Inflammatory macrophage (primary cell): ENCODE results near the gene PRAME.
"Not testable (repeated sequence)": the region's sequence is repeated elsewhere in the genome, so short reads cannot be mapped to it uniquely, and the experiment has no call there.

Source experiments
- DNase-seq, 2 donors: peaks; one replicate each; pipeline ENCODE4 v3.0.0-alpha.2; 2020 to 2022

PRAME gene

GRCh38 chr22:22550789-22551434, 8.2 kb downstream of the PRAME start:
- DNase-seq = no peak

- DNase-seq = no peak
Observed at GRCh38 chr22:22548910-22549309, 10.2 kb downstream of the PRAME start.

- no peak for DNase-seq
Observed at GRCh38 chr22:22548317-22548716, 10.7 kb downstream of the PRAME start.

DNA sequence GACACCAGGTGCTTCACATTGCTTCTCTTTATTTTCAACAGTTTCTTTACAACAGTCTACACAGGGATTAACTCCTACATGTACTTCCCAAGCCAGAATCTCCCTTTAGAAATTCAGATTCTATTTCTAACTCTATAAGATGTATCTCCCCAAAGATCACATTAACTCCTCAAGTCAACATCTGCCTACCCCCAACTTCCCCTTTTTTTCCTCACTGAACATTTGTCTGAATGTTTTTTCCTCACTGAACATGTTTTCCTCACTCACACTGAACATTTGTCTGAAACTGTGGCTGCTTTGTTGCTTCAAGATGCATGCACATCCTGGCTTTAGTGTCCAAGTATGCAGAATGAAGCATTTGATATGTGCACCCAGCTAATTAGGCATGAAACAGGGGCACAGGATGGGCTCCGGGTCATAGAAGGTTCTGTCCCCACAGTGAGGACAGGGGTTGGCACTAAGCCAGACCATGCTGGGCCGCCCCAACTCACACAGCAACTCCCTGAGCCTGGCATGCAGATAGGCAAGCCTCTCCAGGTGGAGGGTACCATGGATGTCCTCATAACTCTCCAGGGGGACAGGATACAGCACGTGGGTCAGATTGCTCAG, 11.3 kb downstream of the PRAME start:
- DNase-seq = no peak

GRCh38 chr22:22547226-22547625, 11.8 kb downstream of the PRAME start:
- no peak for DNase-seq

DNA sequence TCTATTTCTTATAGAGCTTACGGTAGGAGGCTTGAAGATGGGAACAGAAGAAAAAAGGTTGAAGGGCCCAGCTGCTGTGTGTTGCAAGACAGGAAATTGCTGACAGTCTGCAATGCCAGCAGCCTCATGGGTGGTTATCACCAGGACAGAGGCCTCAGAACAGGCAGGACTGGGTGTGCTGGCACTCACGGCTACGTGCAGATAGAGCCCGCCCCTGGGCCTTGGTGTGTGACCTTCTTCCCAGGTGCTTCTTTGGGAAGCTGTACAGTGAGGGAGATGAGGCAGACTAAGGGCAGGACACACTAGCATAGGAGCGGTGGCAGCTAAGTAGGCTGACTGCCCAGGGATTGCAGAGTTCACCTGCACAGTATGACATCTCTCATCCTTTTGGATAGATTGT, 12.6 kb downstream of the PRAME start:
- DNase-seq = peak; percentile 39 to 44

DNA sequence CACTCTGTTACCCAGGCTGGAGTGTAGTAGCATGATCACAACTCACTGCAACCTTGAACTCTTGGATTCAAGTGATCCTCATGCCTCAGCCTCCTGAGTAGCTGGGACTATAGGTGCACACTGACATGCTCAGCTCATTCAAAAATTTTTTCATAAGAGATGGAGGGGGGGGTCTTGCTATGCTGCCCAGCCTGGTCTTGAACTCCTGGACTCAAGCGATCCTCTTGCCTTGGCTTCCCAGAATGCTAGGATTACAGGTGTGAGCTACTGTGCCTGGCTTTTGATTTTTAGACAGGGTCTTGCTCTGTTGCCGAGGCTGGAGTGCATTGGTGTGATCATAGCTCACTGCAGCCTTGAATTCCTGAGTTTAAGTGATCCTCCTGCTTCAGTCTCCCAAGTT, 14.0 kb downstream of the PRAME start:
- no peak for DNase-seq

DNA sequence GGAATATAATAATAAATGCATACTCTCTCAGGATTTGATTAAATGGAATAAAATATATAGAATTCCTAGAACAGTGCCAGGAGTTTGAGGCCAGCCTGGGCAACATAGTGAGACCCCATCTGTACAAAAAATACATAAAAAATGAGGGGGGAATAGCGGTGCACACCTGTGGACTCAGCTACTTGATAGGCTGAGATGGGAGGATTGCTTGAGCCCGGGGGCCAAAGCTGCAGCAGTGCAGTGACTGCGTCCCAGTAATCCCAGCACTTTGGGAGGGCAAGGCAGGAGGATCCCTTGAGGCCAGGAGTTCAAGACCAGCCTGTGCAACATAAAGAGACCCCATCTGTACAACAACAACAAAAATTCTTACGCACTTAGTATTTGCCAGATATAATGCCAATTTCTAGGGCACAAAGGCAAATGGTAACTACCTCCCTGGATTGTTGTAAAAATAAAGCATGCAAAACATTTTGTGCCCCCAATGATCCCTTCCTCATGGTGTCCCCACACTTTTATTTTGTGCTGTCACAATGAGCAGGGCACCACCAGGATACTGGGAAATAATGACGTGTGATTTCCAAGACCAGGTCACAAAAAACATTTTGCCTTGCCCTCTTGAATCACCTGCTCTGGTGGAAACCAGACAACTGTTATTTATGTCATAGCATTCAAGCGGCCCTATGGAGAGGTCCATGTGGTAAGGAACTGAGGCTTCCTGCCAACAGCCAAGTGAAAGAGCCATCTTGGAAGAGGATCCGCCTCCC, 20.7 kb downstream of the PRAME start:
- no peak for DNase-seq

GRCh38 chr22:22536916-22537315, 22.1 kb downstream of the PRAME start:
- no peak for DNase-seq

GRCh38 chr22:22536515-22536914, 22.6 kb downstream of the PRAME start:
- DNase-seq = no peak

DNA sequence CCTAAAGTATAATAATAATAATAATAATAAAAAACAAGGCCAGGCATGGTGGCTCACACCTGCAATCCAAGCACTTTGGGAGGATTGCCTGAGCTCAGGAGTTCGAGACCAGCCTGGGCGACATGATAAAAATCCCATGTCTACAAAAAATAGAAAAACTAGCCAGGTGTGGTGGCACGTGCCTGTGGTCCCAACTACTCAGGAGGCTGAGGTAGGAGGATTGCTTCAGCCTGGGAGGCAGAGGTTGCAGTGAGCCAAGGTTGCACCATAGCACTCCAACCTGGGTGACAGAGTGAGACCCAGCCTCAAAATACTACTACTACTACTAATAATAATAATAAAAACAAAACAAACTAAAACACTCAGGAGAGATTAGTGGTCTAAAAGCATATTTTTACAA, 23.4 kb downstream of the PRAME start:
- no peak for DNase-seq

GRCh38 chr22:22534604-22535415, 24.3 kb downstream of the PRAME start:
- DNase-seq = no peak

GRCh38 chr22:22533863-22534262, 25.2 kb downstream of the PRAME start:
- DNase-seq = no peak

DNA sequence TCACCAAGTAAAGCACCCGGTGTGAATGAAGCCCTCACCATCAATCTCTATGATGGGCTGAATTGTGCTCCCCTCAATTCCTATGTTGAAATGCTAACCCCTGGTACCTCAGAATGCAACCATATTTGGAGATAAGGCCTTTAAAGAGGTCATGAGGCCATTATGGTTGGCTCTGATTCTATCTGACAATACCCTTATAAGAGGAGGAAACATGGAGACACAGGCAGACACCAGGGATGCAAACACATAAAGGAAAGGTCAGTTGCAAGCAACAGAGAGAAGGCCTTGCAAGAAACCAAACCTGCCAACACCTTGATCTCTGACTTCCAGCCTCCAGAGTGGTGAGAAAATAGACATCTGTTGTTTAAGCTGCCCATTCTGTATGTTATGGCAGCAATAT, 25.6 kb downstream of the PRAME start:
- DNase-seq = no peak

DNA sequence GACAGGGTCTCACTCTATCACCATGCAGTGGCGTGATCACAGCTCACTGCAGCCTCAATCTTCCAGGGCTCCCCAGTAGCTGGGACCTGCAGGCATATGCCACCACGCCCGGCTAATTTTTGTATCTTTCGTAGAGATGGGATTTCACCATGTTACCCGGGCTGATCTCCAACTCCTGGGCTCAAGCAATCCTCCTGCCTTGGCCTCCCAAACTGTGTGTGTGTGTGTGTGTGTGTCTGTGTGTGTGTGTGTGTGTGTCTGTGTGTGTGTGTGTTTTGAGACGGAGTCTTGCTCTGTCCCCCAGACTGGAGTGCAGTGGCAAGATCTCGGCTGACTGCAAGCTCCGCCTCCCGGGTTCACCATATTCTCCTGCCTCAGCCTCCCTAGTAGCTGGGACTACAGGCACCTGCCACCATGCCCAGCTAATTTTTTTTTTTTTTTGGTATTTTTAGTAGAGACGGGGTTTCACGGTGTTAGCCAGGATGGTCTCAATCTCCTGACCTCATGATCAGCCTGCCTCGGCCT, 26.5 kb downstream of the PRAME start:
- DNase-seq = not testable (repeated sequence)

GRCh38 chr22:22531770-22532546, 27.1 kb downstream of the PRAME start:
- DNase-seq = no peak

DNA sequence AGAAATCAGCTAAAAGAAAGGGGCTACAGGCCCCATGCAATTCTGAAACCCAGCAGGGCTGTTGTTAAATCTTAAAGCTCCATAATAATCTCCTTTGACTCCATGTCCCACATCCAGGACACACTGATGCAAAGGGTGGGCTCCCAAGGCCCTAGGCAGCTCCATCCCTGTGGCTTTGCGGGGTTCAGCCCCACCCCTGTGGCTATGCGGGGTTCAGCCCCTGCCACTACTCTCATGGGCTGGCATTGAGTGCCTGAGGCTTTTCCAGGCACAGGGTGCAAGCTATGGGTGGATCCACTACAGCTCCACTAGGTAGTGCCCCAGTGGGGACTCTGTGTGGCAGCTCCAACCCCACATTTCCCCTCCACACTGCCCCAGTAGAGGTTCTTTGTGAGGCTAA, 30.3 kb downstream of the PRAME start:
- no peak for DNase-seq

GRCh38 chr22:22527312-22527711, 31.8 kb downstream of the PRAME start:
- DNase-seq = peak; percentile 10 to 17

- no peak for DNase-seq
Observed at GRCh38 chr22:22526125-22526912, 32.7 kb downstream of the PRAME start.

DNA sequence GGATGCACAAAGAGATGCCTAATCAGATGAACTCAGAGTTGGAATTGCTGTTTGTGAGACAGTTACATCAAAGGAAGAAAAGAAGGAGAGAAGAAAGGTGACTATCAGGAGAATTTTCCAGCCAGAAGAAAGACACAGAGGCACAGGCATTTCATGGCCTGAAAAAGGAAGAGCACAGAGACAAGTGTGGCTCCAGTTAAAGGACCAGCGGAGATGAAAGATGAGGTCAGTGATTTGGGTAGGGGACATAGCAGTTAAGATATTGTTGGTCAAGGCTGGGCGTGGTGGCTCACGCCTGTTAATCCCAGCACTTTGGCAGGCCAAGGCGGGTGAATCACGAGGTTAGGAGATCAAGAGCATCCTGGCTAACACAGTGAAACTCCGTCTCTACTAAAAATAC, 35.6 kb downstream of the PRAME start:
- no peak for DNase-seq

DNA sequence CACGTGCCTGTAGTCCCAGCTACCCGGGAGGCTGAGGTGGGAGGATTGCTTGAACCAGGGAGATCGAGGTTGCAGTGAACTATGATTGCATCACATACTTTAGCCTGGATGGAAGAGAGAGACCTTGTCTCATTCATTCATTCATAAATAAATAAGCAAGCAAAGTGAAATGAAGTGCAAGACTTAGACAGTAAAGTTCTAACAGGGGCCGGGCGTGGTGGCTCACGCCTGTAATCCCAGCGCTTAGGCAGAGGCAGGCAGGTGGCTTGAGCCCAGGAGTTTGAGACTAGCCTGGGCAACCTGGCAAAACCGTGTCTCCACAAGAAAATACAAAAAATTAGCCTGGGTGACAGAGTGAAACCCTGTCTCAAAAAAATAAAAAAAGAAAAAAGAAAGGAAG, 37.4 kb downstream of the PRAME start:
- DNase-seq = no peak
